ENCODE results near the gene ATG16L2.
"Not testable (repeated sequence)": the region's sequence is repeated elsewhere in the genome, so short reads cannot be mapped to it uniquely, and the experiment has no call there.

ATG16L2 gene

GRCh38 chr11:72842653-72843330 lies 28.6 kb downstream of the ATG16L2 start:
- DNase-seq (ENCODE audit: low read depth in 1 of 2, low spot score in 1 of 2): no peak

- DNase-seq (ENCODE audit: low read depth in 1 of 2, low spot score in 1 of 2): no peak
Observed at GRCh38 chr11:72844356-72844755, 30.1 kb downstream of the ATG16L2 start.

GRCh38 chr11:72848846-72849466 lies 34.7 kb downstream of the ATG16L2 start:
- peak in 1 of 2 donors; percentile 38 for DNase-seq (ENCODE audit: low read depth in 1 of 2, low spot score in 1 of 2)

- DNase-seq (ENCODE audit: low read depth in 1 of 2, low spot score in 1 of 2): no peak
Observed at GRCh38 chr11:72850832-72851231, 36.6 kb downstream of the ATG16L2 start.

GRCh38 chr11:72851726-72852125 lies 37.5 kb downstream of the ATG16L2 start:
- DNase-seq (ENCODE audit: low read depth in 1 of 2, low spot score in 1 of 2): no peak

- no peak for DNase-seq (ENCODE audit: low read depth in 1 of 2, low spot score in 1 of 2)
Observed at GRCh38 chr11:72856065-72856464, 41.9 kb downstream of the ATG16L2 start.

- no peak for DNase-seq (ENCODE audit: low read depth in 1 of 2, low spot score in 1 of 2)
Observed at GRCh38 chr11:72856551-72857345, 42.5 kb downstream of the ATG16L2 start.

- not testable (repeated sequence) for DNase-seq (ENCODE audit: low read depth in 1 of 2, low spot score in 1 of 2)
Observed at GRCh38 chr11:72858267-72858666, 44.1 kb downstream of the ATG16L2 start.

- no peak for DNase-seq (ENCODE audit: low read depth in 1 of 2, low spot score in 1 of 2)
Observed at GRCh38 chr11:72859126-72859525, 44.9 kb downstream of the ATG16L2 start.

GRCh38 chr11:72860010-72860409 lies 45.8 kb downstream of the ATG16L2 start:
- DNase-seq (ENCODE audit: low read depth in 1 of 2, low spot score in 1 of 2): no peak

- no peak for DNase-seq (ENCODE audit: low read depth in 1 of 2, low spot score in 1 of 2)
Observed at GRCh38 chr11:72860592-72860991, 46.4 kb downstream of the ATG16L2 start.

GRCh38 chr11:72863091-72863490 lies 48.9 kb downstream of the ATG16L2 start:
- DNase-seq (ENCODE audit: low read depth in 1 of 2, low spot score in 1 of 2): no peak

- DNase-seq (ENCODE audit: low read depth in 1 of 2, low spot score in 1 of 2): no peak
Observed at GRCh38 chr11:72863916-72864315, 49.7 kb downstream of the ATG16L2 start.

GRCh38 chr11:72864702-72865655 lies 50.8 kb downstream of the ATG16L2 start:
- DNase-seq (ENCODE audit: low read depth in 1 of 2, low spot score in 1 of 2): no peak

GRCh38 chr11:72867970-72868369 lies 53.8 kb downstream of the ATG16L2 start:
- DNase-seq (ENCODE audit: low read depth in 1 of 2, low spot score in 1 of 2): no peak

GRCh38 chr11:72869831-72870230 lies 55.6 kb downstream of the ATG16L2 start:
- no peak for DNase-seq (ENCODE audit: low read depth in 1 of 2, low spot score in 1 of 2)

GRCh38 chr11:72871119-72871518 lies 56.9 kb downstream of the ATG16L2 start:
- DNase-seq (ENCODE audit: low read depth in 1 of 2, low spot score in 1 of 2): no peak

- no peak for DNase-seq (ENCODE audit: low read depth in 1 of 2, low spot score in 1 of 2)
Observed at GRCh38 chr11:72872012-72872411, 57.8 kb downstream of the ATG16L2 start.

- no peak for DNase-seq (ENCODE audit: low read depth in 1 of 2, low spot score in 1 of 2)
Observed at GRCh38 chr11:72875736-72876135, 61.5 kb downstream of the ATG16L2 start.

- no peak for DNase-seq (ENCODE audit: low read depth in 1 of 2, low spot score in 1 of 2)
Observed at GRCh38 chr11:72876147-72876546, 61.9 kb downstream of the ATG16L2 start.

All from activated CD4-positive, alpha-beta T cell treated with anti-CD3 and anti-CD28 coated beads, Interleukin-2, amount 50 U/mL, for 24 hours (primary cell).